Measurements from ENCODE around the gene C2CD2L.
"Not testable (repeated sequence)": the region's sequence is repeated elsewhere in the genome, so short reads cannot be mapped to it uniquely, and the experiment has no call there.

The C2CD2L gene

GRCh38 chr11:119157063-119157462 is 49.9 kb downstream of the C2CD2L start:
- Mint-ChIP-seq H3K9me3 (no peaks in the 10 kb centered on the region), H3K27ac (no peak overlapping the region), H3K36me3 (ENCODE audit: low read depth) (no peaks in the 10 kb centered on the region), H3K4me3 (no peak overlapping the region), H3K4me1 (ENCODE audit: low read depth) (peaks cover 5% of the 10 kb centered on the region), H3K27me3 (ENCODE audit: low read depth) (peaks cover 20% of the 10 kb centered on the region)
- no peak for DNase-seq (ENCODE audit: low spot score)

- no peak overlapping the region for H3K27ac Mint-ChIP-seq
- DNase-seq (ENCODE audit: low spot score): no peak
- H3K9me3 Mint-ChIP-seq: no peaks in the 10 kb centered on the region
- H3K4me3 Mint-ChIP-seq: no peak overlapping the region
- H3K4me1 Mint-ChIP-seq (ENCODE audit: low read depth): peaks cover 5% of the 10 kb centered on the region
- peaks cover 9% of the 10 kb centered on the region for H3K27me3 Mint-ChIP-seq (ENCODE audit: low read depth)
- H3K36me3 Mint-ChIP-seq (ENCODE audit: low read depth): no peaks in the 10 kb centered on the region
These were observed 51.3 kb downstream of the C2CD2L start for GRCh38 chr11:119158467-119158866.

DNA sequence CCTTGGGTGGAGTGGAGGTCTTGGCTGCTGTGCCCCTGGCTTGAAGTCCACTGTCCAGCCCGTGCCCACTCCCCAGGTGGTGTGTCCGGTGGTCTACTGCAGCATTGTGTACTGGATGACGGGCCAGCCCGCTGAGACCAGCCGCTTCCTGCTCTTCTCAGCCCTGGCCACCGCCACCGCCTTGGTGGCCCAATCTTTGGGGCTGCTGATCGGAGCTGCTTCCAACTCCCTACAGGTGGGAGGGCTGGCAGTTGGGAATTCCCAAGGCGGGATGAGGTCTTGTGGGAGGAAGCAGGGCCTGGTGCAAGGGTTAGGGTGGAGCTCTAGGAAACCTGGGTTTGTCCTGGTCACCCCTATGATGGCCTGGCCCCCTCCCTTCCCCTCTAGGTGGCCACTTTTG is 53.0 kb downstream of the C2CD2L start:
- Mint-ChIP-seq H3K9me3 (no peaks in the 10 kb centered on the region), H3K27me3 (ENCODE audit: low read depth) (peaks cover 4% of the 10 kb centered on the region), H3K27ac (no peak overlapping the region), H3K4me1 (ENCODE audit: low read depth) (peaks cover 5% of the 10 kb centered on the region), H3K36me3 (ENCODE audit: low read depth) (no peaks in the 10 kb centered on the region), H3K4me3 (no peak overlapping the region)
- DNase-seq (ENCODE audit: low spot score): no peak

- H3K36me3 Mint-ChIP-seq (ENCODE audit: low read depth): no peaks in the 10 kb centered on the region
- peaks cover 2% of the 10 kb centered on the region for H3K4me1 Mint-ChIP-seq (ENCODE audit: low read depth)
- no peak overlapping the region for H3K27ac Mint-ChIP-seq
- no peak for DNase-seq (ENCODE audit: low spot score)
- H3K4me3 Mint-ChIP-seq: no peak overlapping the region
- no peaks in the 10 kb centered on the region for H3K27me3 Mint-ChIP-seq (ENCODE audit: low read depth)
- H3K9me3 Mint-ChIP-seq: no peaks in the 10 kb centered on the region
These were observed 54.7 kb downstream of the C2CD2L start for GRCh38 chr11:119161871-119162270.

DNA sequence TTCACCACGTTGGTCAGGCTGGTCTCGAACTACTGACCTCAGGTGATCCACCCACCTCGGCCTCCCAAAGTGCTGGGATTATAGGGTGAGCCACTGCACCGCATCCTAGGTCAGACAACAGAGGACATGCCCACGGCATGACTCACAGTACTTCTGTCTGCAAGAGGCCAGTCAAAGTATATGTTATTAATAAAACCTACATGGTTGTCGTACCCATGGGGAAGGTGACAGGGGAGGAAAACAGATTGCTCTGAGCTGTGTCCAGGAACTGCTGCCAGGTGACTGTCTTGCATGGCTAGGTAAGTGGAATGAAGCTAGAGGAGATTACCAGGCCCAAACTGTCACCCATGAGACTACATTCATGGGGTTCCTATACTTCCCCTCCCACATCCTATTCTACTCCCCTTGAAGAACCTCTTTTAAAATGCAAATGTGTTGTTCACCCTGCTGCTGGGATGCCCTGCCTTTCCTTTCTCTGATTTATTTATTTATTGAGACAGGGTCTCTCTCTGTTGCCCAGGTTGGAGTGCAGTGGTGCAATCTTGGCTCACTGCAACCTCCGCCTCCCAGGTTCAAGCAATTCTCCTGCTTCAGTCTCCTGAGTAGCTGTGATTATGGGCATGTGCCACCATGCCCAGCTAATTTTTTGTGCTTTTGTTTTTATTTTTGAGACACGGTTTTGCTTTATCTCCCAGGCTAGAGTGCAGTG is 59.4 kb downstream of the C2CD2L start:
- H3K4me1 Mint-ChIP-seq (ENCODE audit: low read depth): peaks cover 9% of the 10 kb centered on the region
- no peak overlapping the region for H3K27ac Mint-ChIP-seq
- H3K36me3 Mint-ChIP-seq (ENCODE audit: low read depth): peaks cover 1% of the 10 kb centered on the region
- H3K9me3 Mint-ChIP-seq: no peaks in the 10 kb centered on the region
- DNase-seq (ENCODE audit: low spot score): no peak
- H3K4me3 Mint-ChIP-seq: no peak overlapping the region
- no peaks in the 10 kb centered on the region for H3K27me3 Mint-ChIP-seq (ENCODE audit: low read depth)

GRCh38 chr11:119167077-119167458 is 59.9 kb downstream of the C2CD2L start:
- H3K27me3 Mint-ChIP-seq (ENCODE audit: low read depth); DNase-seq (ENCODE audit: low spot score); H3K9me3 Mint-ChIP-seq; H3K27ac Mint-ChIP-seq; H3K4me3 Mint-ChIP-seq; H3K36me3 Mint-ChIP-seq (ENCODE audit: low read depth): not testable (repeated sequence)
- H3K4me1 Mint-ChIP-seq (ENCODE audit: low read depth): peaks cover 12% of the 10 kb centered on the region

DNA sequence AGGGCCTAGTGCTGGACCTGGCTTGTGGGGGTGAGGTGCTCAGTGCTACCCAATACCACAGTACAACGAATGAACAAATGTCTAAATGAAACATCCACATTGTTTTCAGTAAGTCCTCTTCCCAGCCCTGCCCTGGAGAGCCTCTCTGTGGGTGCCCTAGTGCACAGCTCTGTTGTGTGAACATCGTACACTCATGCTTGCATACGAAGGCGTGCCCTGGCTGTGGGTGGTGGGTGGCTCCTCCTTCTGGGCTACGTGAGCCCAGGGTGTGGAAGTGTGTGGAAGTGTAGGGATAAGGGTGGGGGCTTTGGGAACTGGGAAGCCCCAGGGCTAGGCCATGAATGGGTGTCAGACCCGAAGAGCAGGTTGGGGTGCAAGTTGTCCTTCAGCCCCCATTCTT is 60.8 kb downstream of the C2CD2L start:
- DNase-seq (ENCODE audit: low spot score): no peak
- peak overlapping the region; percentile 84 for H3K27ac Mint-ChIP-seq
- H3K4me1 Mint-ChIP-seq (ENCODE audit: low read depth): peaks cover 17% of the 10 kb centered on the region
- H3K27me3 Mint-ChIP-seq (ENCODE audit: low read depth): no peaks in the 10 kb centered on the region
- H3K4me3 Mint-ChIP-seq: peak overlapping the region; percentile 66
- H3K36me3 Mint-ChIP-seq (ENCODE audit: low read depth): peaks cover 1% of the 10 kb centered on the region
- no peaks in the 10 kb centered on the region for H3K9me3 Mint-ChIP-seq
